Middle frontal gyrus (tissue), 1 donor: ENCODE data around the gene HIP1R.

ENCODE experiments used
- DNase-seq: peaks from one replicate; pipeline ENCODE4 v3.0.0-alpha.2; 2015; ENCODE audit warnings: low spot score; ENCODE audit errors: extremely low spot score

Gene HIP1R

GRCh38 chr12:122847921-122848421 lies 12.7 kb downstream of the HIP1R start:
- DNase-seq = no peak

- DNase-seq = no peak
These were observed 13.5 kb downstream of the HIP1R start for GRCh38 chr12:122848471-122849351.

GRCh38 chr12:122849352-122850047 lies 14.2 kb downstream of the HIP1R start:
- no peak for DNase-seq

GRCh38 chr12:122850048-122850445 lies 14.8 kb downstream of the HIP1R start:
- DNase-seq = no peak

GRCh38 chr12:122850695-122851350 lies 15.6 kb downstream of the HIP1R start:
- DNase-seq = no peak

GRCh38 chr12:122851820-122852219 lies 16.6 kb downstream of the HIP1R start:
- no peak for DNase-seq

- no peak for DNase-seq
These were observed 17.3 kb downstream of the HIP1R start for GRCh38 chr12:122852336-122853275.

- DNase-seq = no peak
These were observed 18.5 kb downstream of the HIP1R start for GRCh38 chr12:122853582-122854245.

GRCh38 chr12:122854554-122854953 lies 19.3 kb downstream of the HIP1R start:
- no peak for DNase-seq

- DNase-seq = no peak
These were observed 20.0 kb downstream of the HIP1R start for GRCh38 chr12:122855071-122855829.

- no peak for DNase-seq
These were observed 20.9 kb downstream of the HIP1R start for GRCh38 chr12:122855928-122856831.

- no peak for DNase-seq
These were observed 21.9 kb downstream of the HIP1R start for GRCh38 chr12:122856999-122857671.

GRCh38 chr12:122858171-122858570 lies 22.9 kb downstream of the HIP1R start:
- no peak for DNase-seq

GRCh38 chr12:122858591-122859302 lies 23.5 kb downstream of the HIP1R start:
- DNase-seq = no peak

- no peak for DNase-seq
These were observed 24.2 kb downstream of the HIP1R start for GRCh38 chr12:122859303-122860039.

- DNase-seq = no peak
These were observed 25.0 kb downstream of the HIP1R start for GRCh38 chr12:122860040-122860853.
